GM19238 (cell line): ENCODE measurements around the gene EPN1.
A peak's percentile ranks its signal among the peaks of the same experiment; 100 is the strongest.

Source experiments
- DNase-seq: peaks from one replicate; pipeline ENCODE4 v3.0.0; 2011; ENCODE audit warnings: low spot score; ENCODE audit not compliant: insufficient read length

Gene EPN1

DNA sequence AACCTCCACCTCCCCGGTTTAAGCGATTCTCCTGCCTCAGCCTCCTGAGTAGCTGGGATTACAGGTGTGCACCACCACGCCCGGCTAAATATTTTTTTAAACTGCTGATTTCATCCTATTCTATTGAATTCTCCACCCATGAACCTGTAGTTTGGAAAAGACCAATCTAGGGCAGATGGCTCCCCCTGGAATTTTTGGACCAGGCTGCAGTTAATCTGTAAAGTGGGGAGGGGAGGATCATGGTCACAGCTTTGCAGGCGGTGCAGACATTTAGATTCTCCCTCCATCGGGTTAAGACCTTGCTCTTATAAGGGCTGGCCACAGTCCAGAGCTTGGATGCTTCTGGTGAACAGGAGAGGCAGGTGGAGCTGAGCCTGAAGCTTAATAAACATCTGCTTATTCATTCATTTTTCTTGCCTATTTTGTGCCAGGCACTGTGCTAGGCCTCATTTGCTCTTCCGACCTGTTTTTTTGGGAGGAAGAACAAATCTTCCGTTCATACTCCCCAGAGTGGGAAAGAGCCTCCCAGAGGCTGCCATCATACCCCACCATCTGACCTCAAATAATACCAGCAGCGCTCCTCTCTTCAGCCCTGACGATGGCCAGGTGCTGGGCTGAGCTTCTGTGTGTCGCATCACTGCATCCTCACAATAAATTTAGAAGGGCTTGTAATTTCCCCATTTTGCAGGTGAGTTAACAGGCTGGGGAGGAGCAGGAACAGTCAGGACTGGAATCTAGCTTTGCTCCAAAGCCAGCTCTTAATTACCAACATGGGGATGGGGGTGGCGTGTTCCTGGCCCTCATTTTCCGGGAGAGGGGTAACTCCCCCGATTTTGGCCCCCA is 27.9 kb upstream of the EPN1 start:
- DNase-seq: no peak

- peak; percentile 69 for DNase-seq
Measured at GRCh38 chr19:55647732-55648584, 27.1 kb upstream of the EPN1 start, which contains the start of gene CCDC106. TSS of gene CCDC106 (plus strand) at chr19:55648212. CDS start at chr19:55649047, 835 bp downstream.

DNA sequence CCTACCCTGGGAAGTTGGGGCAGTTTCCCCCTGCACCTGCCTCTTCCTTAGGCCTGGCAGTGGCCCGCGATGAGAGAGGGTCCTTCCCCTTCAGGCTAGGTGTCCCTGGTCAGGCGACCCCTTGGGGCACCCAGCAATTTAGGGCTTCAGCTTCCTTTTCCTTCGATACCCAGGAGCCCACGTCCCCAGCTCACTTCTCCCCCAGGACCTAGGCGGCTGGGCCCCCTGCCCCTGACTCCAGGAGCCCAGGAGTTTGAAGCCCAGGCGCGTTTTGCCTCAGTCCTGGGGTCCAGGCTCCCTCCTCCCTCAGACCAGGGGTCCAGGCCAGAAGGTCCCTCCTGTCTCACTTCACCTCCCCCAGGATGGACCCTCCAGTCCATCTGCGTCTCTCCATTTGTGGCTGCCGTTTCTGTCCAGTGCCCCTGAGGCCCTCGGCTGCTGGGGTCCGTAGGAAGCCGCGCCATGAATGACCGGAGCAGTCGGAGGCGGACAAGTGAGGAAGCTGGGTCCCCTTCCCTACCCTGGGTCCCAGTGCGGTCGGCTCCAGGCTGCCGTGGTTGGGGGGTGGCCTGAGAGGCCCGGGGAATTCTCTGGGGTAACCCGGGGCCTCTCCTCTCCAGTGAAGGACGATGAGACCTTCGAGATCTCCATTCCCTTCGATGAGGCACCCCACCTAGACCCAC is 26.3 kb upstream of the EPN1 start:
- DNase-seq: no peak

DNA sequence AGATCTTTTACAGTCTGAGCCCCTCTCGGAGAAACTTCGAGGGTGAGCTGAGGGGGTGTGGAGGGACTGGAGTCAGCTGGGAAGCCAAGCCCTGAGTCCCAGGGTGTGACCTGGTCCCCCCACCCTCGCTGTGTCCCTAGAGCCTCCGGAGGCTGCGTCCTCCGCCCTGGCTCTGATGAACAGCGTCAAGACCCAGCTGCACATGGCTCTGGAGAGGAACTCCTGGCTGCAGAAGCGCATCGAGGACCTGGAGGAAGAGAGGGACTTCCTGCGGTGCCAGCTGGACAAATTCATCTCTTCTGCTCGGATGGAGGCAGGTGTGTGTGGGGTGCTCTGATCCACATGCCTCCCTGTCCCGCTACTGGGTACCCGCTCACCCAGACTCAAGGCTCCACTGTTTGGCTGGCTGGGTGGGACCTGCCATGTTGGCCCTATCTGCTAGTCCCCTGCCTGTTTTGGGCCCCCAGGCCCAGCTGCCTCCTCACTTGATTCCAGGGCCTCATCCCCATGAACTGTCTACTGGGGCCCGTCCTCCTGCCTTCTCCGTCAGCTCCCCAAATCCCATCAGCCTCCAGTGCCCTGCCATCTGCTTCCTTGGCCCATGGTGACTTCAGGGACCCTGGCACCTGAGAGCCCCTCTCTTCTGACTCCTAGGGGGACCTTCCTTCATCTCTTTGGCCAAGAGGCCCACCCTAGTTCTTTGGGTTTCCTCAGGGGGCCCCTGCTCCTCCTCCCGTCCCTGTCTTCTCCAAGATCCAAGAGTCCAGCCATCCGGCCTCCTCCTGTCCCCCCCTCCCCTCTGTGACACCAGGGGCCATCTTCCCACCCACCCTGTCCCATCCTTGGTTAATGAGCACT is 25.5 kb upstream of the EPN1 start:
- no peak for DNase-seq

DNA sequence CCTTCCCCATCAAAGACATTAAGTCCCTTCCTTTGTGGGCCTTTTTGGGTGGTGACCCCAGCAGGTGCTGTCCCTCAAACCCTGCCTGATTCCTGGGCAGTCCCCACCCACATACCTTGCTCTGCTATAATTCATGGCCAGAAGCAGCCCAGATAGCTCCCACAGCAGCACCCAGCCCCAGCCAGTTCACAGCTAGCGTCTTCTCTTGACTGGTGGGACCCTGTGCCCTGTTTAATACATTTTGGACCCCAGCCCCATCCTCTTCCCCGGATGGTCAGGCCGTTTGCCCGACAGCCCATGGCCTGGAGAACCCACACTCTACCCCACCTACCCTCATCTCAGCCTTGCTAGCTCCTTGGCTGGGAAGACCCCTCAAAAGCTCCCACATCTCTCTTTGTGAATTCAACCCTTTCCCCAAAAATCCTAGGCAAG is 24.9 kb upstream of the EPN1 start:
- DNase-seq: no peak

- DNase-seq: no peak
Measured at GRCh38 chr19:55650602-55651230, 24.3 kb upstream of the EPN1 start.

- DNase-seq: no peak
Measured at GRCh38 chr19:55651236-55651635, 23.8 kb upstream of the EPN1 start.

- no peak for DNase-seq
Measured at GRCh38 chr19:55652311-55653128, 22.5 kb upstream of the EPN1 start.

DNA sequence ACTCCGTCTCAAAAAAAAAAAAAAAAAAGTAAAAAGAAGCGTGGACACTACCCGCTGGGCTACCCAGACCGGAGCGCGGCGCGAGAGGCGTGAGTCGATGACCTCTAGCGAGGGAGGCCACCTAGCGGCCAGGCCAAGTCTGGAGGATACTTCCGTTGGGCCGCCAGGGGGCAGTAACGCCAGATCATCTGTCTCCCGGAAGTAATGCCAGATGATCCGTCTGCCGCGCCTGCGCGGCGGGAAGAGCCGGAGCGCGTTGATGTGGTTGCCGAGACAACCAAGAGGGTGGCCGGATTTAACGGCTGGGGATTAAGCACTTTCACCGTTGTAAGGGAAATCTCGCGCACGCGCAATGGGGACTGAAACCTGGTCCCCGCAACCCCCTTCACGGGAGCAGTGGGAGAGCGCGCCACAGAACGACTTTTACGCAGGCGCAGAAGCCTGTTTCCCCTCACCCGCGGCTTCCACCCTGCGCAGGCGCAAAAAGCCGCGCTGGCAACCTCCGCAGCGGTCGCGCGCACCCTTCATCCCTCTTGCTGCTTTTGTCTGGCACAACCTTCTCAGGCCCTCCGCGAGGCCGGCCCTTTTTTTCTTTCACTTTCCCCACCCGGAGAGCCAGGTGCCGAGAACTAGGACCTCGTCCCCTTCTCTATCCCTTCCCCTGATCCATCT is 21.2 kb upstream of the EPN1 start:
- peak; percentile 98 for DNase-seq

DNA sequence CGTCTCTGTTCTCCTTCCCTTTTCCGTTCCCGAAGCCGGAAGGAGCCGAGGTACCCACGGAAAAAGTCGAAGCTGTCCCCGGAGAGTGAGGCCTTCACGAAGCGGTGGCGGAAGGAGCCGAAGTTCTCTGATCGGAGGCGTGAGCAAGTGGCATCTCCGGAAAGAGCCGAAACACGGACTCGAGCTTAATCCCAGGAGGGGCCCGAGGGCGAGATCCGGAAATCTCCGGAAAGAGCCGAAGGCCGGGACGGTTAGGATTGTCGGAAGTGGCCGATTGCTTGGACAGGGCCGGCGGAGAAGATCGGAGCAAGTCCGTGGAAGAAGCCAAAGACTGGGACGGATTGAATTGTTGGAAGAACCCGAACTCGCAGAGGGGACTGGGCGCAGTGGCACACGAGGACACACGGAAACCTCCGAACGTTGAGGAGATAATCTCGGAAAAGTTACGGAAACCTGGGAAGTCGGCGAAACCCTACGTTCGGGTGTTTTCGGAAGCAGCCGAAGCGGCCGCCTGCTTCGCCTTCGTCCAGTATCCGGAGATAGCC is 20.6 kb upstream of the EPN1 start:
- DNase-seq: peak; percentile 86

GRCh38 chr19:55654868-55655647 is 20.0 kb upstream of the EPN1 start, which contains the start of gene U2AF2:
TSS of gene U2AF2 (plus strand) at chr19:55655035. CDS start at chr19:55655105, 70 bp downstream.
- DNase-seq: peak; percentile 79

DNA sequence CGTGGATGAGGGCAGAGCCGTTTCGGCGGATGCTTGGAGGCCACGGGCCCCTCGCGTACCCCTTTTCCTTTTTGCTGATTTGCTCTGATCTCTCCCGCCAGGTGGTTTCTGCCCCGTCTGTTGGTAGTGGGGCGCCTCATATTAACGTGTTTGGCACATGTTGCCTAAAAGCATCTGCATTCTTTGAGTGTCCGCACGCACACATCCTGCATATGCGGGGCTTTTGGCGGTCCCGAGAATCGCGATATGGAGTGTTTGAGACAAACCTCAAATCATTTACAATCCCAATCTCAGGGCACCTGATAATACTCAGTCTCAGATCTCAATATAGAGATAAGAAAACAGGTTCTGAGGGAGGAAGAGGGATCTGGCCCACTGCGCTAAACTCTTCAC is 19.4 kb upstream of the EPN1 start:
- no peak for DNase-seq

DNA sequence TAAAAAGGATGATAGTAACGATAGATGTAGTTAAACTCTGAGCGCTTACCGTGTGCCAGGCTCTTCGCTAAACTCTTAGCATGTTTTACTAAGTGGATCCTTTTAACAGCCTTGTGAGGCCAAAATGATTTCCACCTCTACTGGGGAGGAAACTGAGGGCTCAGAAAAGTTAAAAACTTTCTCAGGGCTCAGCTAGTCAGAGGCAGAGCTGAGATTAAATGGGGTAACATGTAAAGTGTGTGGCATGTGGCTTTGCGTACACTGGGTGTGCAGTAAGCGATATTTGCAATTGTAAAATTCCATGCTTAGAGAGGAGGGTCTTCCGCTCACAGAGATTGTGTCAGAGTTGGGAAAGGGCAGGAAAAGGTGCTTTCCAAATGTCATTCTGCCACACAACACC is 18.5 kb upstream of the EPN1 start:
- DNase-seq: no peak

DNA sequence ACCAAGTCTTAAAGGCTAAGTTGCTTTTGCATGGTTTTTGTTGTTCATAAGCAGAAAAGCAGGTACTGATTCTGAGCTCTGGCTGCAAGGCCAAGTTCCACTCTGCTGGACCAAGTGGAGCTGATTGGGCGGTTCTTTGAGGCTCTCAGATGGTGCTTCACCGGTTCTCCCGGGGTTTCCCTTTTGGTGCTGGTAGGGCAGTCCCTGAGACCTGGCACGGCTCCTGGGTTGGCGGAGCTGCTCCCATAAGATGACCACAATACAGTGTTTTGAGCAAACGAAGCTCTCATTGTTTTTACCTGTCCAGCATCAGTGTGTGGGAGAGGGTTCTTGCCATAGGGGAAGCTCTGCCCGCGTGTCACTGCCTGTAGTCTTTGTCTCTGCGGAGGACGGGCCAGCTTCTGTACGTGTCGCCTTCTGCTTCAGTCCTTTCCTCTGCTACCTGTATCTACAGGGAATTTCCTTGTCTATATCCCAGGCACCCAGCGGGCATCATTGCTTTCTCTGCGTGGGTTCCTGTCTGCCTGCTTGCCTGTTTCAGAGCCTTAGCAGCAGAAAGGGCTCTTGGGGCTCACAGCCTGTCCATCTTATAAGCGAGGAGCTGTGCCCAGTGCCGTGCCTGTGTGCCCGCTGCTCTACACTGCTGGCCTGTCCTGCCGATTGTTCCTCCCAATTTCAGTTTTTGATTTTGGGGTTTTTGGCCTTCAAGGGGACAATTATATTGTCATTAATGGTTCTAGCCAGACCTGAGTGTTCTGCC is 17.9 kb upstream of the EPN1 start:
- no peak for DNase-seq

- no peak for DNase-seq
Measured at GRCh38 chr19:55658846-55659459, 16.1 kb upstream of the EPN1 start.

DNA sequence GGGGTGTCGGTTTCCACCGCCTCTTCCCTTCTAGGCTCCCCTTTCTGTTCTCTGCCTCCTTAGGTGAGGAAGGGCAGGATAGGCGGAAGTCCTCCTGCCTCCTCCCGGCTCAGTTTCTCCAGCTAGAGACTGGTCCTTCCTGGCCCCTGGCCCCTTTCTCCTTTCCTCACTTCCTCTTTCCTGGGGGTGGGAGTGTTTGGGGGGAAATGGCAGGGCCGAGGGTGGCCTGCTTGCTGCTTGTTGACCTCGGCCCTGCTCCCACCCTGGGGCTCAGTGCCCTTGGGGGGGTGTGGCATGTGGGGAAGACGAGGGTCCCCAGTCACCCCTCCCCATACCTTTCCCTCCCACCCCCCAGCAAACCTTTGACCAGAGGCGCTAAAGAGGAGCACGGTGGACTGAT is 15.2 kb upstream of the EPN1 start:
- DNase-seq: no peak

DNA sequence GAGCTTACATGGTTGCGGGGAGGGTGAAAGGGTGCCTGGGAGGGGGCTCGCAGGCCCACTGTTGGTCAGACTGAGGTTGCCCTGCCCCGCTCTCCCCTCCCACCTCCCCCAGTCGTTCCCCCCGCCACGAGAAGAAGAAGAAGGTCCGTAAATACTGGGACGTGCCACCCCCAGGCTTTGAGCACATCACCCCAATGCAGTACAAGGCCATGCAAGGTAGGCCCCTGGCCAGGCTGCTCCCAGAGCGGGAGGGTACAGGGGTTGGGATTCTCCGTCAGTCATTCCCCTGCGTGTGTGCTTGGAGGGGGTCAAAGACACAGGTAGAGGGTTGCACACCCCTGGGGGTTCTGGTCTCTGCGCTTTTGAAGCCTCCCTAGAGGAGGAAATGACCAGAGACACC is 14.6 kb upstream of the EPN1 start:
- DNase-seq: no peak
